Ovary (tissue), 3 donors: ENCODE results near the gene PPIL6.

Experiments
- CTCF ChIP-seq, 3 donors: fragments of 450-650 bp in 2 of 3; fragments of 200-600 bp in 1 of 3; IDR thresholded peaks; one replicate each; pipeline versions ENCODE4 v1.5.1 to v1.8.0; 2016 to 2022; ENCODE audit warnings: antibody characterized with exemption in 3 of 3, mild to moderate bottlenecking in 1 of 3
- POLR2A ChIP-seq: fragments of 450-650 bp; IDR thresholded peaks from one replicate; pipeline ENCODE4 v1.6.1; 2017; ENCODE audit warnings: antibody characterized with exemption, mild to moderate bottlenecking, moderate library complexity
- donor health status: DM: no; HTN: no; CAD: no.

- TF ChIP-seq CTCF (IDR thresholded peaks at IDR 0.05) (no peak), POLR2A (no peak)
Measured at GRCh38 chr6:109449064-109449794, 8.8 kb upstream of the PPIL6 start.
